ENCODE data around the gene GTF2H4.
"Not testable (repeated sequence)": the region's sequence is repeated elsewhere in the genome, so short reads cannot be mapped to it uniquely, and the experiment has no call there.

Gene GTF2H4

GRCh38 chr6:30870546-30870945, 37.5 kb upstream of the GTF2H4 start:
- Histone ChIP-seq H3K27me3 (replicated peaks; ENCODE audit: control insufficient read depth, insufficient read depth, low read length) (no peaks in the 10 kb centered on the region), H3K36me3 (ENCODE audit: control insufficient read depth, insufficient read depth, low read length) (no peaks in the 10 kb centered on the region), H3K4me3 (replicated peaks; ENCODE audit: low read depth, low read length) (no peak overlapping the region)
- no peak for DNase-seq (ENCODE audit: extremely low read depth, insufficient read length)
- no peak for TF ChIP-seq CTCF (IDR thresholded peaks at IDR 0.05; ENCODE audit: insufficient read depth, low read length, poor library complexity, severe bottlenecking)

- Histone ChIP-seq H3K36me3 (ENCODE audit: control insufficient read depth, insufficient read depth, low read length) (no peaks in the 10 kb centered on the region), H3K27me3 (replicated peaks; ENCODE audit: control insufficient read depth, insufficient read depth, low read length) (no peaks in the 10 kb centered on the region), H3K4me3 (replicated peaks; ENCODE audit: low read depth, low read length) (no peak overlapping the region)
- TF ChIP-seq CTCF (IDR thresholded peaks at IDR 0.05; ENCODE audit: insufficient read depth, low read length, poor library complexity, severe bottlenecking): no peak
- DNase-seq (ENCODE audit: extremely low read depth, insufficient read length): no peak
Observed at GRCh38 chr6:30871592-30872183, 36.3 kb upstream of the GTF2H4 start.

- TF ChIP-seq CTCF (IDR thresholded peaks at IDR 0.05; ENCODE audit: insufficient read depth, low read length, poor library complexity, severe bottlenecking): no peak
- Histone ChIP-seq H3K4me3 (replicated peaks; ENCODE audit: low read depth, low read length) (no peak overlapping the region), H3K27me3 (replicated peaks; ENCODE audit: control insufficient read depth, insufficient read depth, low read length) (no peaks in the 10 kb centered on the region), H3K36me3 (ENCODE audit: control insufficient read depth, insufficient read depth, low read length) (no peaks in the 10 kb centered on the region)
- no peak for DNase-seq (ENCODE audit: extremely low read depth, insufficient read length)
Observed at GRCh38 chr6:30873137-30873640, 34.8 kb upstream of the GTF2H4 start.

GRCh38 chr6:30873795-30874194, 34.2 kb upstream of the GTF2H4 start:
- not testable (repeated sequence) for H3K36me3 ChIP-seq (ENCODE audit: control insufficient read depth, insufficient read depth, low read length); H3K27me3 ChIP-seq (replicated peaks; ENCODE audit: control insufficient read depth, insufficient read depth, low read length); H3K4me3 ChIP-seq (replicated peaks; ENCODE audit: low read depth, low read length); DNase-seq (ENCODE audit: extremely low read depth, insufficient read length)

GRCh38 chr6:30875244-30876038, 32.6 kb upstream of the GTF2H4 start:
- Histone ChIP-seq H3K36me3 (ENCODE audit: control insufficient read depth, insufficient read depth, low read length) (no peaks in the 10 kb centered on the region), H3K27me3 (replicated peaks; ENCODE audit: control insufficient read depth, insufficient read depth, low read length) (no peaks in the 10 kb centered on the region), H3K4me3 (replicated peaks; ENCODE audit: low read depth, low read length) (no peak overlapping the region)
- no peak for DNase-seq (ENCODE audit: extremely low read depth, insufficient read length)
- no peak for TF ChIP-seq CTCF (IDR thresholded peaks at IDR 0.05; ENCODE audit: insufficient read depth, low read length, poor library complexity, severe bottlenecking)

- Histone ChIP-seq H3K36me3 (ENCODE audit: control insufficient read depth, insufficient read depth, low read length) (no peaks in the 10 kb centered on the region), H3K27me3 (replicated peaks; ENCODE audit: control insufficient read depth, insufficient read depth, low read length) (no peaks in the 10 kb centered on the region), H3K4me3 (replicated peaks; ENCODE audit: low read depth, low read length) (no peak overlapping the region)
- TF ChIP-seq CTCF (IDR thresholded peaks at IDR 0.05; ENCODE audit: insufficient read depth, low read length, poor library complexity, severe bottlenecking): no peak
- no peak for DNase-seq (ENCODE audit: extremely low read depth, insufficient read length)
Observed at GRCh38 chr6:30876039-30876730, 31.8 kb upstream of the GTF2H4 start.

All from GM06990 (cell line).